GM12878 (cell line): Measurements from ENCODE around the gene REPIN1. TPM values are rescaled to one million over a fixed set of nuclear protein-coding genes. Genes with fewer than 3 reads are reported as not detected.

ENCODE experiments used
- polyA plus RNA-seq, 11 experiments: library from polyadenylated mRNA; depleted of rRNA in 4 of 11; unstranded in 6 of 11; stranded (reverse) in 5 of 11; fragments of >200 nt; fragmentation: Nextera tagmentation in 4 of 11; fragmentation: Illumina TruSeq in 1 of 11; extraction: Ambion mirVana in 4 of 11; extraction: Trizol in 1 of 11; gene quantifications; 1 replicate in 1 of 11; 2 replicates in 10 of 11; pipeline versions ENCODE4 v1.2.1 to v1.2.3, GENCODE V29; 2011 to 2016; ENCODE audit warnings: inconsistent platforms in 2 of 11, missing spikeins in 2 of 11, low read depth in 1 of 11
- total RNA-seq, 4 experiments: library from RNA; depleted of rRNA in 3 of 4; stranded (reverse); fragments of >200 nt in 3 of 4; fragmentation: Illumina TruSeq in 1 of 4; extraction: Trizol in 1 of 4; gene quantifications; 2 replicates each; pipeline versions ENCODE4 v1.2.1 to v1.2.3, GENCODE V29; 2013 to 2021

The REPIN1 gene
- total and polyA plus RNA-seq, 10 of the 15 experiments (the other 5 are each of a cell fraction or from before 2014, with no cell fraction given): 5.1 to 172 (median 76.9) TPM

Other genes with a start within 250 kb of the REPIN1 start
- gene LRRC61, start 45.5 kb upstream of the REPIN1 start, total RNA-seq (2014; rRNA removed): 26.9 and 32.6 TPM in 2 replicates
- gene LRRC61, start 45.5 kb upstream of the REPIN1 start, total RNA-seq (2014; rRNA removed; fragmentation: Illumina TruSeq; extraction: Trizol): 6.9 and 9.2 TPM in 2 replicates
- 28.9 and 31.1 TPM in 2 replicates for gene LRRC61, start 45.5 kb upstream of the REPIN1 start, total RNA-seq (2021)
- gene LRRC61, start 45.5 kb upstream of the REPIN1 start, polyA plus RNA-seq (2011; rRNA removed): 9.6 and 16.3 TPM in 2 replicates
- gene LRRC61, start 45.5 kb upstream of the REPIN1 start, polyA plus RNA-seq (2014; fragmentation: Illumina TruSeq; extraction: Trizol): 3.6 and 5.9 TPM in 2 replicates
- 1 to 10 TPM; 1.4 to 2.5 TPM for gene LRRC61, start 45.5 kb upstream of the REPIN1 start, polyA plus RNA-seq (2014; fragmentation: Nextera tagmentation; extraction: Ambion mirVana)
- gene LRRC61, start 45.5 kb upstream of the REPIN1 start, polyA plus RNA-seq (2014; rRNA removed): 27.3 and 32.4 TPM in 2 replicates
- gene LRRC61, start 45.5 kb upstream of the REPIN1 start, polyA plus RNA-seq (2016; fragmentation: Nextera tagmentation; extraction: Ambion mirVana): 10 to 100 TPM; 44.9 to 54.2 TPM
- gene ACTR3C, start 45.3 kb upstream of the REPIN1 start, total RNA-seq (2014; rRNA removed): 8.6 and 8.9 TPM in 2 replicates
- gene ACTR3C, start 45.3 kb upstream of the REPIN1 start, total RNA-seq (2014; rRNA removed; fragmentation: Illumina TruSeq; extraction: Trizol): 6.1 and 6.3 TPM in 2 replicates
- 3.5 and 6.5 TPM in 2 replicates for gene ACTR3C, start 45.3 kb upstream of the REPIN1 start, total RNA-seq (2021)
- gene ACTR3C, start 45.3 kb upstream of the REPIN1 start, polyA plus RNA-seq (2011; rRNA removed): 7.4 and 8.6 TPM in 2 replicates
- 3.3 and 3.4 TPM in 2 replicates for gene ACTR3C, start 45.3 kb upstream of the REPIN1 start, polyA plus RNA-seq (2014; fragmentation: Illumina TruSeq; extraction: Trizol)
- gene ACTR3C, start 45.3 kb upstream of the REPIN1 start, polyA plus RNA-seq (2014; fragmentation: Nextera tagmentation; extraction: Ambion mirVana): 1 to 10 TPM; 2.0 to 2.7 TPM
- gene ACTR3C, start 45.3 kb upstream of the REPIN1 start, polyA plus RNA-seq (2014; rRNA removed): 5.3 and 5.6 TPM in 2 replicates
- gene ACTR3C, start 45.3 kb upstream of the REPIN1 start, polyA plus RNA-seq (2016; fragmentation: Nextera tagmentation; extraction: Ambion mirVana): 10 to 100 TPM in 1 of 2 experiments, 1 to 10 TPM in 1; 6.6 to 10.2 TPM
- 0.23 and 0.33 TPM in 2 replicates for gene RARRES2, start 27.2 kb upstream of the REPIN1 start, total RNA-seq (2014; rRNA removed)
- gene RARRES2, start 27.2 kb upstream of the REPIN1 start, total RNA-seq (2014; rRNA removed; fragmentation: Illumina TruSeq; extraction: Trizol): not detected in 2 replicates
- 0.96 and 2.2 TPM in 2 replicates for gene RARRES2, start 27.2 kb upstream of the REPIN1 start, total RNA-seq (2021)
- not detected in 2 replicates for gene RARRES2, start 27.2 kb upstream of the REPIN1 start, polyA plus RNA-seq (2011; rRNA removed)
- 0.29 TPM in 1 of 2 replicates, not detected in the other for gene RARRES2, start 27.2 kb upstream of the REPIN1 start, polyA plus RNA-seq (2014; fragmentation: Illumina TruSeq; extraction: Trizol)
- under 1 TPM in 1 of 2 experiments, not detected in 1; 0.13 TPM for gene RARRES2, start 27.2 kb upstream of the REPIN1 start, polyA plus RNA-seq (2014; fragmentation: Nextera tagmentation; extraction: Ambion mirVana)
- 0.18 and 0.41 TPM in 2 replicates for gene RARRES2, start 27.2 kb upstream of the REPIN1 start, polyA plus RNA-seq (2014; rRNA removed)
- gene RARRES2, start 27.2 kb upstream of the REPIN1 start, polyA plus RNA-seq (2016; fragmentation: Nextera tagmentation; extraction: Ambion mirVana): under 1 TPM; 0.40 to 1.00 TPM
- 7.2 and 11.0 TPM in 2 replicates for gene ZNF775, start 10.5 kb downstream of the REPIN1 start, total RNA-seq (2014; rRNA removed)
- 2.3 and 2.8 TPM in 2 replicates for gene ZNF775, start 10.5 kb downstream of the REPIN1 start, total RNA-seq (2014; rRNA removed; fragmentation: Illumina TruSeq; extraction: Trizol)
- 12.1 and 14.3 TPM in 2 replicates for gene ZNF775, start 10.5 kb downstream of the REPIN1 start, total RNA-seq (2021)
- gene ZNF775, start 10.5 kb downstream of the REPIN1 start, polyA plus RNA-seq (2011; rRNA removed): 1.8 and 3.6 TPM in 2 replicates
- 0.32 and 0.71 TPM in 2 replicates for gene ZNF775, start 10.5 kb downstream of the REPIN1 start, polyA plus RNA-seq (2014; fragmentation: Illumina TruSeq; extraction: Trizol)
- gene ZNF775, start 10.5 kb downstream of the REPIN1 start, polyA plus RNA-seq (2014; fragmentation: Nextera tagmentation; extraction: Ambion mirVana): under 1 TPM; 0.05 to 0.46 TPM
- 9.7 and 11.8 TPM in 2 replicates for gene ZNF775, start 10.5 kb downstream of the REPIN1 start, polyA plus RNA-seq (2014; rRNA removed)
- 1 to 10 TPM in 1 of 2 experiments, under 1 TPM in 1; 0.62 to 1.4 TPM for gene ZNF775, start 10.5 kb downstream of the REPIN1 start, polyA plus RNA-seq (2016; fragmentation: Nextera tagmentation; extraction: Ambion mirVana)
- 3.7 and 4.5 TPM in 2 replicates for gene GIMAP8, start 81.8 kb downstream of the REPIN1 start, total RNA-seq (2014; rRNA removed)
- gene GIMAP8, start 81.8 kb downstream of the REPIN1 start, total RNA-seq (2014; rRNA removed; fragmentation: Illumina TruSeq; extraction: Trizol): 5.7 TPM in 2 replicates
- gene GIMAP8, start 81.8 kb downstream of the REPIN1 start, total RNA-seq (2021): 5.7 and 6.2 TPM in 2 replicates
- 9.7 and 12.6 TPM in 2 replicates for gene GIMAP8, start 81.8 kb downstream of the REPIN1 start, polyA plus RNA-seq (2011; rRNA removed)
- 7.9 and 8.3 TPM in 2 replicates for gene GIMAP8, start 81.8 kb downstream of the REPIN1 start, polyA plus RNA-seq (2014; fragmentation: Illumina TruSeq; extraction: Trizol)
- 1 to 10 TPM in 1 of 2 experiments, under 1 TPM in 1; 0.66 to 2.6 TPM for gene GIMAP8, start 81.8 kb downstream of the REPIN1 start, polyA plus RNA-seq (2014; fragmentation: Nextera tagmentation; extraction: Ambion mirVana)
- 6.0 and 7.0 TPM in 2 replicates for gene GIMAP8, start 81.8 kb downstream of the REPIN1 start, polyA plus RNA-seq (2014; rRNA removed)
- gene GIMAP8, start 81.8 kb downstream of the REPIN1 start, polyA plus RNA-seq (2016; fragmentation: Nextera tagmentation; extraction: Ambion mirVana): 1 to 10 TPM; 2.0 to 2.2 TPM
- gene GIMAP7, start 146.1 kb downstream of the REPIN1 start, total RNA-seq (2014; rRNA removed): 2.7 and 2.8 TPM in 2 replicates
- gene GIMAP7, start 146.1 kb downstream of the REPIN1 start, total RNA-seq (2014; rRNA removed; fragmentation: Illumina TruSeq; extraction: Trizol): 4.5 and 5.1 TPM in 2 replicates
- 3.4 and 3.9 TPM in 2 replicates for gene GIMAP7, start 146.1 kb downstream of the REPIN1 start, total RNA-seq (2021)
- gene GIMAP7, start 146.1 kb downstream of the REPIN1 start, polyA plus RNA-seq (2011; rRNA removed): 4.9 and 7.4 TPM in 2 replicates
- gene GIMAP7, start 146.1 kb downstream of the REPIN1 start, polyA plus RNA-seq (2014; fragmentation: Illumina TruSeq; extraction: Trizol): 7.4 and 10.2 TPM in 2 replicates
- 10 to 100 TPM; 14.1 to 16.6 TPM for gene GIMAP7, start 146.1 kb downstream of the REPIN1 start, polyA plus RNA-seq (2014; fragmentation: Nextera tagmentation; extraction: Ambion mirVana)
- 3.5 and 3.7 TPM in 2 replicates for gene GIMAP7, start 146.1 kb downstream of the REPIN1 start, polyA plus RNA-seq (2014; rRNA removed)
- 1 to 10 TPM; 5.8 to 6.8 TPM for gene GIMAP7, start 146.1 kb downstream of the REPIN1 start, polyA plus RNA-seq (2016; fragmentation: Nextera tagmentation; extraction: Ambion mirVana)
- gene GIMAP4, start 198.6 kb downstream of the REPIN1 start, total RNA-seq (2014; rRNA removed): 0.11 and 0.98 TPM in 2 replicates
- 0.28 and 0.40 TPM in 2 replicates for gene GIMAP4, start 198.6 kb downstream of the REPIN1 start, total RNA-seq (2014; rRNA removed; fragmentation: Illumina TruSeq; extraction: Trizol)
- 0.54 and 1.0 TPM in 2 replicates for gene GIMAP4, start 198.6 kb downstream of the REPIN1 start, total RNA-seq (2021)
- gene GIMAP4, start 198.6 kb downstream of the REPIN1 start, polyA plus RNA-seq (2011; rRNA removed): 1.5 and 2.5 TPM in 2 replicates
- gene GIMAP4, start 198.6 kb downstream of the REPIN1 start, polyA plus RNA-seq (2014; fragmentation: Illumina TruSeq; extraction: Trizol): 0.43 and 1.5 TPM in 2 replicates
- gene GIMAP4, start 198.6 kb downstream of the REPIN1 start, polyA plus RNA-seq (2014; fragmentation: Nextera tagmentation; extraction: Ambion mirVana): under 1 TPM in 1 of 2 experiments, not detected in 1; 0.29 TPM
- 0.06 and 0.65 TPM in 2 replicates for gene GIMAP4, start 198.6 kb downstream of the REPIN1 start, polyA plus RNA-seq (2014; rRNA removed)
- gene GIMAP4, start 198.6 kb downstream of the REPIN1 start, polyA plus RNA-seq (2016; fragmentation: Nextera tagmentation; extraction: Ambion mirVana): under 1 TPM; 0.11 to 0.32 TPM